AG09309 (cell line): ENCODE data around the gene ATP5MC3.

Source experiments
- DNase-seq: peaks from one replicate; pipeline ENCODE4 v3.0.0-alpha.2; 2010; ENCODE audit warnings: low read depth
- H3K4me3 ChIP-seq: 2 replicates; pipeline ENCODE4 v1.5.1; 2011; ENCODE audit warnings: mild to moderate bottlenecking, low read depth, low read length, moderate library complexity; ENCODE audit not compliant: control insufficient read depth
- CTCF ChIP-seq: IDR thresholded peaks from 2 replicates; pipeline ENCODE4 v1.5.1; 2011; ENCODE audit warnings: mild to moderate bottlenecking, low read depth, low read length, inconsistent platforms; ENCODE audit not compliant: insufficient read depth, control insufficient read depth; ENCODE audit errors: missing control alignments

The ATP5MC3 gene

DNA sequence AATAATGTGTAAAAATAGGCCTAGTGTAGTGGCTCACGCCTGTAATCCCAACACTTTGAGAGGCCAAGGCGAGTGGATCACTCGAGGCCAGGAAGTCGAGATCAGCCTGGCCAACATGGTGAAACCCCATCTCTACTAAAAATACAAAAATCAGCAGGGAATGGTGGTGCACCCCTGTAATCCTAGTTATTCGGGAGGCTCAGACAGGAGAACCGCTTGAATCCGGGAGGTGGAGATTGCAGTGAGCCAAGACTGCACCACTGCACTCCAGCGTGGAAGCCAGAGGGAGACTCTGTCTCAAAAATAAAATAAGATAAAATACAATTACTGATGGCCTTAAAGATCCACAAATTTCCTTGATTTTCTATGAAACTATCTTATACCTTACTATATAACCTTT lies 17.3 kb downstream of the ATP5MC3 start:
- no peak for TF ChIP-seq CTCF
- no peak overlapping the region for H3K4me3 ChIP-seq
- no peak for DNase-seq

GRCh38 chr2:175158894-175159293 lies 22.6 kb downstream of the ATP5MC3 start:
- TF ChIP-seq CTCF: no peak
- H3K4me3 ChIP-seq: no peak overlapping the region
- DNase-seq: no peak

GRCh38 chr2:175156534-175156933 lies 25.0 kb downstream of the ATP5MC3 start:
- TF ChIP-seq CTCF: no peak
- no peak overlapping the region for H3K4me3 ChIP-seq
- DNase-seq: no peak

- no peak for TF ChIP-seq CTCF
- no peak overlapping the region for H3K4me3 ChIP-seq
- DNase-seq: no peak
These were observed 26.8 kb downstream of the ATP5MC3 start for GRCh38 chr2:175154661-175155082.

- H3K4me3 ChIP-seq: no peak overlapping the region
- DNase-seq: no peak
- TF ChIP-seq CTCF: no peak
These were observed 29.3 kb downstream of the ATP5MC3 start for GRCh38 chr2:175152242-175152641.

DNA sequence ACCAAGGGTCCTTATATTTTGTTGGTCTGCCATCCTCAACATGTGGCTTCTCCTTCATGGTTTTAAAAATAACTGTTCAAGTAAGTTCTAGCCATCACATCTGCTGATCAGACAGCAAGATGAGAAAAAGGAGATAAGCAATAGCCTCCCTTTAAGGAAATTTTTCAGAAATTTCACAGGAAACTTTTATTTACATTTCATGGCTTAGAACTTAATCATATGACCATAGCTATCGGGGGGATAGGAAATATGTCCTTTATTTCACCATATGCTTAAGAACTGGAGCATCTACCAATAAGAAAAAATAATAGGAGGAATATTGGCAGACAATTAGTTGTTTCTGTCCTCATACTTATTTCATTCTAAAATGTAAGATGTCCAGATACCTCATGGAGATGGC lies 29.7 kb downstream of the ATP5MC3 start:
- no peak for DNase-seq
- TF ChIP-seq CTCF: no peak
- no peak overlapping the region for H3K4me3 ChIP-seq

- no peak for DNase-seq
- H3K4me3 ChIP-seq: no peak overlapping the region
- no peak for TF ChIP-seq CTCF
These were observed 34.3 kb downstream of the ATP5MC3 start for GRCh38 chr2:175147186-175147585.
